ENCODE data around the gene LRMDA.
A peak's percentile ranks its signal among the peaks of the same experiment; 100 is the strongest.
"Not testable (repeated sequence)": the region's sequence is repeated elsewhere in the genome, so short reads cannot be mapped to it uniquely, and the experiment has no call there.

The LRMDA gene

GRCh38 chr10:76115131-76115470 is 683.7 kb downstream of the LRMDA start:
- DNase-seq: no peak

GRCh38 chr10:76115471-76116155 is 684.2 kb downstream of the LRMDA start:
- peak; percentile 18 for DNase-seq

GRCh38 chr10:76116523-76116922 is 685.1 kb downstream of the LRMDA start:
- DNase-seq: no peak

- no peak for DNase-seq
These were observed 686.5 kb downstream of the LRMDA start for GRCh38 chr10:76117949-76118348.

GRCh38 chr10:76119036-76119435 is 687.6 kb downstream of the LRMDA start:
- no peak for DNase-seq

- no peak for DNase-seq
These were observed 688.1 kb downstream of the LRMDA start for GRCh38 chr10:76119515-76119914.

- no peak for DNase-seq
These were observed 690.6 kb downstream of the LRMDA start for GRCh38 chr10:76122056-76122455.

GRCh38 chr10:76124280-76124679 is 692.9 kb downstream of the LRMDA start:
- DNase-seq: no peak

GRCh38 chr10:76125900-76126299 is 694.5 kb downstream of the LRMDA start:
- no peak for DNase-seq

- DNase-seq: peak; percentile 40
These were observed 695.4 kb downstream of the LRMDA start for GRCh38 chr10:76126607-76127527.

- DNase-seq: no peak
These were observed 696.7 kb downstream of the LRMDA start for GRCh38 chr10:76127984-76128589.

- DNase-seq: no peak
These were observed 697.8 kb downstream of the LRMDA start for GRCh38 chr10:76129213-76129612.

GRCh38 chr10:76130892-76131291 is 699.5 kb downstream of the LRMDA start:
- DNase-seq: no peak

GRCh38 chr10:76133597-76134255 is 702.3 kb downstream of the LRMDA start:
- peak; percentile 50 for DNase-seq

- no peak for DNase-seq
These were observed 705.5 kb downstream of the LRMDA start for GRCh38 chr10:76136961-76137360.

GRCh38 chr10:76138286-76138685 is 706.9 kb downstream of the LRMDA start:
- no peak for DNase-seq

GRCh38 chr10:76138906-76139305 is 707.5 kb downstream of the LRMDA start:
- no peak for DNase-seq

GRCh38 chr10:76139431-76139830 is 708.0 kb downstream of the LRMDA start:
- DNase-seq: no peak

GRCh38 chr10:76141376-76141775 is 710.0 kb downstream of the LRMDA start:
- DNase-seq: no peak

- not testable (repeated sequence) for DNase-seq
These were observed 716.8 kb downstream of the LRMDA start for GRCh38 chr10:76148217-76148616.

- no peak for DNase-seq
These were observed 717.8 kb downstream of the LRMDA start for GRCh38 chr10:76149182-76149581.

GRCh38 chr10:76149602-76150138 is 718.2 kb downstream of the LRMDA start:
- no peak for DNase-seq

All from DMS153 (cell line).